GM23338 (cell line): ENCODE results near the gene RASGRP4.

Experiments
- CREB1 ChIP-seq: fragments of 250-450 bp; sonication (Bioruptor Pico); IDR thresholded peaks from 2 replicates; pipeline ENCODE4 v1.5.0; 2020; ENCODE audit warnings: low read depth, mild to moderate bottlenecking, moderate library complexity
- CTCF ChIP-seq, 2 experiments: fragments of 200-600 bp in 1 of 2; sonication (generic) in 1 of 2; conservative IDR thresholded peaks; 2 replicates each; pipeline versions ENCODE4 v1.5.1 to v1.6.1; 2016 to 2017; ENCODE audit warnings: antibody characterized with exemption in 2 of 2, low read depth in 2 of 2, mild to moderate bottlenecking in 2 of 2, moderate library complexity in 1 of 2
- EZH2 ChIP-seq: fragments of 200-600 bp; sonication (generic); IDR thresholded peaks from one replicate; pipeline ENCODE4 v1.8.0; 2017; ENCODE audit warnings: antibody characterized with exemption, mild to moderate bottlenecking, low read depth; ENCODE audit not compliant: unreplicated experiment
- EZH2phosphoT487 ChIP-seq: fragments of 200-600 bp; sonication (generic); IDR thresholded peaks from one replicate; pipeline ENCODE4 v1.8.1; 2018; ENCODE audit warnings: antibody characterized with exemption; ENCODE audit not compliant: unreplicated experiment
- JUNB ChIP-seq: IDR thresholded peaks from one replicate; pipeline ENCODE4 v1.6.1; 2016; ENCODE audit warnings: antibody characterized with exemption; ENCODE audit not compliant: unreplicated experiment
- POLR2AphosphoS5 ChIP-seq: IDR thresholded peaks from 2 replicates; pipeline ENCODE4 v1.6.1; 2016; ENCODE audit warnings: antibody characterized with exemption, low read depth
- REST ChIP-seq: IDR thresholded peaks from one replicate; pipeline ENCODE4 v1.6.1; 2018; ENCODE audit warnings: antibody characterized with exemption; ENCODE audit not compliant: unreplicated experiment
- STAT1 ChIP-seq: IDR thresholded peaks from one replicate; pipeline ENCODE4 v1.6.1; 2016; ENCODE audit warnings: antibody characterized with exemption; ENCODE audit not compliant: unreplicated experiment
- ZNF331 ChIP-seq: fragments of 250-450 bp; sonication (Bioruptor Pico); IDR thresholded peaks from 2 replicates; pipeline ENCODE4 v1.5.0; 2020; ENCODE audit warnings: low read depth, mild to moderate bottlenecking, moderate library complexity

GRCh38 chr19:38360839-38361631, 65.0 kb downstream of the RASGRP4 start:
- TF ChIP-seq CTCF (conservative IDR thresholded peaks at IDR 0.05; ENCODE audit: low read depth in 2 of 2) (no peak), REST (no peak), EZH2 (no peak), POLR2AphosphoS5 (no peak), JUNB (no peak), EZH2phosphoT487 (no peak), ZNF331 (CRISPR knock-in tag) (no peak), STAT1 (no peak), CREB1 (CRISPR knock-in tag) (no peak)
